ENCODE data around the gene MLLT6. TPM values are rescaled to one million over a fixed set of nuclear protein-coding genes. Genes with fewer than 3 reads are reported as not detected.

MLLT6 gene
- total and polyA plus RNA-seq, 10 donors = 27.3 to 244 (median 143) TPM

- no peak for DNase-seq
- H3K9me3 ChIP-seq = no peaks in the 10 kb centered on the region
- peak overlapping the region in 3 of 8 donors; percentile 3 to 36 (median 11) for H3K27ac ChIP-seq
- WGBS, 5 donors = 86 to 94% (median 90%) methylated on average over 4 of the region's 4 CpGs
- H3K27me3 ChIP-seq (replicated peaks in 1 of 7) = no peaks in the 10 kb centered on the region
- no peak overlapping the region for H3K4me3 ChIP-seq
- peaks cover 23 to 87% (median 43%) of the 10 kb centered on the region in 6 donors for H3K4me1 ChIP-seq
- TF ChIP-seq CTCF (IDR thresholded peaks at IDR 0.05 in 8 of 11, conservative IDR thresholded peaks at IDR 0.05 in 3 of 11) = no peak
- no peak for TF ChIP-seq POLR2A (IDR thresholded peaks at IDR 0.05)
- no peaks in the 10 kb centered on the region for H3K36me3 ChIP-seq
- intact Hi-C loops (cut with DNase I; ENCODE audit: low total_unique reads) = no loop called here
These were observed 7.8 kb upstream of the MLLT6 start for GRCh38 chr17:38697061-38697820.

GRCh38 chr17:38698760-38699159 is 6.3 kb upstream of the MLLT6 start:
- 73 to 90% (median 84%) methylated on average over 5 of the region's 5 CpGs for WGBS, 5 donors
- H3K4me1 ChIP-seq = peaks cover 23 to 92% (median 48%) of the 10 kb centered on the region in 6 donors

GRCh38 chr17:38701504-38702165 is 3.4 kb upstream of the MLLT6 start:
- H3K4me3 ChIP-seq = peak overlapping the region; percentile 57 to 92 (median 81)
- no peak for DNase-seq
- H3K27me3 ChIP-seq (replicated peaks in 1 of 7) = peaks cover 0 to 8% (median 0%) of the 10 kb centered on the region in 7 donors
- TF ChIP-seq POLR2A (IDR thresholded peaks at IDR 0.05) = no peak
- peak in 1 of 3 donors; percentile 11 for TF ChIP-seq POLR2AphosphoS5 (IDR thresholded peaks at IDR 0.05)
- no peaks in the 10 kb centered on the region for H3K36me3 ChIP-seq
- WGBS, 5 donors = 0 to 2% (median 2%) methylated on average over 20 to 25 of the region's 25 CpGs
- intact Hi-C loops (cut with DNase I; ENCODE audit: low total_unique reads) = no loop called here
- H3K27ac ChIP-seq = peak overlapping the region; percentile 96 to 99 (median 97)
- no peaks in the 10 kb centered on the region for H3K9me3 ChIP-seq
- peaks cover 24 to 83% (median 54%) of the 10 kb centered on the region in 6 donors for H3K4me1 ChIP-seq

More at GRCh38 chr17:38698760-38699159, 6.3 kb upstream of the MLLT6 start:
- Histone ChIP-seq H3K9me3 (no peaks in the 10 kb centered on the region), H3K27ac (peak overlapping the region in 6 of 8 donors; percentile 96 to 99 (median 98)), H3K4me3 (no peak overlapping the region), H3K36me3 (no peaks in the 10 kb centered on the region), H3K27me3 (replicated peaks in 1 of 7) (no peaks in the 10 kb centered on the region)
- intact Hi-C loops (cut with DNase I; ENCODE audit: low total_unique reads) = no loop called here
- TF ChIP-seq CTCF (IDR thresholded peaks at IDR 0.05 in 8 of 11, conservative IDR thresholded peaks at IDR 0.05 in 3 of 11) = no peak
- TF ChIP-seq POLR2AphosphoS5 (IDR thresholded peaks at IDR 0.05) = no peak
- no peak for TF ChIP-seq POLR2A (IDR thresholded peaks at IDR 0.05)
- no peak for DNase-seq

GRCh38 chr17:38702166-38702915 is 2.7 kb upstream of the MLLT6 start:
- Histone ChIP-seq H3K9me3 (no peaks in the 10 kb centered on the region), H3K36me3 (peaks cover 0 to 3% (median under 1%) of the 10 kb centered on the region in 6 donors), H3K27me3 (replicated peaks in 1 of 7) (peaks cover 0 to 8% (median 0%) of the 10 kb centered on the region in 7 donors), H3K4me3 (peak overlapping the region; percentile 57 to 92 (median 81)), H3K4me1 (peaks cover 30 to 83% (median 61%) of the 10 kb centered on the region in 6 donors), H3K27ac (peak overlapping the region; percentile 96 to 99 (median 97))
- DNase-seq = peak; percentile 96
- intact Hi-C loops (cut with DNase I; ENCODE audit: low total_unique reads) = no loop called here
- WGBS, 5 donors = 0 to 1% (median 1%) methylated on average over 44 to 81 of the region's 81 CpGs
- TF ChIP-seq CTCF (IDR thresholded peaks at IDR 0.05 in 8 of 11, conservative IDR thresholded peaks at IDR 0.05 in 3 of 11) = peak in 1 of 11 experiments; percentile 22
- TF ChIP-seq POLR2AphosphoS5 (IDR thresholded peaks at IDR 0.05) = peak; percentile 96 to 97 (median 97)
- TF ChIP-seq POLR2A (IDR thresholded peaks at IDR 0.05) = peak; percentile 12 to 52 (median 47)
